Measurements from ENCODE around the gene NTRK3.

The NTRK3 gene

DNA sequence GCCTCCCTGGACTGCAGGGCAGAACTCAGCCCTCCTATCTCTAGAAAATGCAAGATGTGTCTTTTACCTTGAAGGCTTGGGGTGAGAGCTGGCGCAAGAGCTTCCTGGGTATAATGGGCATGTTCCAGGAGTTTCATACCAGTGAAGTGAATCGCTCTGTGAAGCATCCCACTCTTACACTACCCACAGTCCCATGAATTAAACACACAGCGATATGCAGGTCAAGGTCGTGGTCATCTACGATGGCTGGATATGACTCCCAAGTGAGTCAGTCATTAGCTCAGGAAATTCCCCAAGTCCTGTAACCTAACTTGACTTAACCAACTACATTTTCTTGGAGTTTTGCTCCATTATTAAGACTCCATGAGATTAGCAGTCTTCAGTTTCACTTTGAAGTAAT lies 439.7 kb downstream of the NTRK3 start:
- no peak overlapping the region for H3K4me3 ChIP-seq (ENCODE audit: low read length)
- no peak for TF ChIP-seq ZNF274 (IDR thresholded peaks at IDR 0.05; ENCODE audit: low read depth, low read length)

DNA sequence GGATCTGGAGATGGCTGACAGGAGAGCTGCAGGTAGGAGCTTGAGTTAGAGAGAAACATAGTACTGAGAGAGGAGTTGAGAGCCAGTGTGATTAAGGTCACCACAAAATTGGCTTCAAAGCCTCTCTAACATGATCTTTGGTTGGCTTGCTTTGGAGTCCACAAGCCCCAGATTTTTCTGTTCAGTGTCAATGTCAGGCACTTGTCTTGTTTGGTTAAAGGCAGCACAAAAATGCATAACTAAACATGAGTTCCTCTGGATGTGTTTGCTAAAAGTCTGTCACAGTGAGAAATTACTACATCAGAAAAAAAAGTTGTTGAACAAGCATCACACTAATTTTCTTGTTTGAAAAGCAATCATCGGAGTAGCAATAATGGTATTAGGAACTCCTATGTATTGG lies 440.5 kb downstream of the NTRK3 start:
- no peak overlapping the region for H3K4me3 ChIP-seq (ENCODE audit: low read length)
- no peak for TF ChIP-seq ZNF274 (IDR thresholded peaks at IDR 0.05; ENCODE audit: low read depth, low read length)
